HEK293 (cell line): Measurements from ENCODE around the gene ZNF578.
"Not testable (repeated sequence)": the region's sequence is repeated elsewhere in the genome, so short reads cannot be mapped to it uniquely, and the experiment has no call there.

Experiments
- CTCF ChIA-PET: fragments of 350-600 bp; formaldehyde crosslinking; extraction: SDS; loops from one replicate; lab custom pipeline; 2021; ENCODE audit warnings: antibody characterized with exemption; lab: Yijun Ruan, JAX
- POLR2A ChIA-PET: fragments of 300-600 bp; formaldehyde crosslinking; extraction: SDS; loops from one replicate; lab custom pipeline; 2020; ENCODE audit warnings: antibody characterized with exemption, inconsistent platforms; lab: Yijun Ruan, JAX
- H3K27ac ChIP-seq: fragments of 200-500 bp; sonication (Bioruptor generic); 2 replicates; pipeline ENCODE4 v1.5.1; 2014; ENCODE audit warnings: low read depth, low read length, control low read depth, inconsistent platforms; ENCODE audit errors: extremely low read depth
- H3K36me3 ChIP-seq, 2 experiments: fragments of 200-500 bp in 1 of 2; sonication (Bioruptor generic) in 1 of 2; 1 replicate in 1 of 2; 2 replicates in 1 of 2; pipeline ENCODE4 v1.5.1; 2014 to 2017; ENCODE audit warnings: inconsistent platforms in 2 of 2, low read length in 2 of 2; ENCODE audit not compliant: control insufficient read depth in 2 of 2, insufficient read depth in 1 of 2
- H3K4me1 ChIP-seq: fragments of 200-500 bp; sonication (Bioruptor generic); 2 replicates; pipeline ENCODE4 v1.5.1; 2014; ENCODE audit warnings: mild to moderate bottlenecking, low read length, inconsistent platforms; ENCODE audit not compliant: control insufficient read depth, insufficient read depth
- H3K4me3 ChIP-seq: 2 replicates; pipeline ENCODE4 v1.5.1; 2011; ENCODE audit warnings: low read depth, mild to moderate bottlenecking, control low read depth, low read length, moderate library complexity
- H3K9me3 ChIP-seq: fragments of 200-500 bp; sonication (Bioruptor generic); 2 replicates; pipeline ENCODE4 v1.5.1; 2014; ENCODE audit warnings: low read depth, low read length, inconsistent platforms; ENCODE audit not compliant: control insufficient read depth, insufficient read depth
- INSM2 ChIP-seq: fragments of 450-650 bp; formaldehyde crosslinking; IDR thresholded peaks from 2 replicates; pipeline ENCODE4 v1.5.1; 2016; ENCODE audit warnings: missing biosample characterization, missing genetic modification characterization
- KLF1 ChIP-seq: fragments of 450-650 bp; formaldehyde crosslinking; IDR thresholded peaks from 2 replicates; pipeline ENCODE4 v1.5.1; 2016; ENCODE audit warnings: missing biosample characterization, missing genetic modification characterization
- KLF16 ChIP-seq: fragments of 450-650 bp; formaldehyde crosslinking; IDR thresholded peaks from 2 replicates; pipeline ENCODE4 v1.5.1; 2017; ENCODE audit warnings: missing biosample characterization, missing genetic modification characterization
- KLF7 ChIP-seq: fragments of 450-650 bp; formaldehyde crosslinking; IDR thresholded peaks from 2 replicates; pipeline ENCODE4 v1.5.1; 2016; ENCODE audit warnings: missing biosample characterization, missing genetic modification characterization, borderline replicate concordance
- MYNN ChIP-seq: fragments of 450-650 bp; formaldehyde crosslinking; IDR thresholded peaks from 2 replicates; pipeline ENCODE4 v1.5.1; 2016; ENCODE audit warnings: missing biosample characterization, missing genetic modification characterization, borderline replicate concordance
- PRDM4 ChIP-seq: fragments of 450-650 bp; formaldehyde crosslinking; IDR thresholded peaks from 2 replicates; pipeline ENCODE4 v1.5.1; 2017; ENCODE audit warnings: missing biosample characterization, missing genetic modification characterization
- SCRT2 ChIP-seq: fragments of 450-650 bp; formaldehyde crosslinking; IDR thresholded peaks from 2 replicates; pipeline ENCODE4 v1.5.1; 2016; ENCODE audit warnings: missing biosample characterization, missing genetic modification characterization
- TCF7L2 ChIP-seq: IDR thresholded peaks from 2 replicates; pipeline ENCODE4 v1.6.1; 2011; ENCODE audit warnings: low read depth, mild to moderate bottlenecking, inconsistent platforms, low read length, moderate library complexity, borderline replicate concordance
- ZBTB21 ChIP-seq: fragments of 450-650 bp; formaldehyde crosslinking; IDR thresholded peaks from 2 replicates; pipeline ENCODE4 v1.5.1; 2017; ENCODE audit warnings: missing biosample characterization, missing genetic modification characterization
- ZBTB48 ChIP-seq: fragments of 450-650 bp; formaldehyde crosslinking; IDR thresholded peaks from 2 replicates; pipeline ENCODE4 v1.5.1; 2016; ENCODE audit warnings: missing biosample characterization, missing genetic modification characterization
- ZBTB49 ChIP-seq: fragments of 450-650 bp; formaldehyde crosslinking; IDR thresholded peaks from 2 replicates; pipeline ENCODE4 v1.5.1; 2016; ENCODE audit warnings: missing biosample characterization, missing genetic modification characterization, low read depth
- ZNF121 ChIP-seq: fragments of 450-650 bp; formaldehyde crosslinking; IDR thresholded peaks from 2 replicates; pipeline ENCODE4 v1.5.1; 2016; ENCODE audit warnings: missing biosample characterization, missing genetic modification characterization
- ZNF19 ChIP-seq: fragments of 450-650 bp; formaldehyde crosslinking; IDR thresholded peaks from 2 replicates; pipeline ENCODE4; 2016; ENCODE audit warnings: missing biosample characterization, missing genetic modification characterization, low read depth
- ZNF2 ChIP-seq: fragments of 450-650 bp; formaldehyde crosslinking; IDR thresholded peaks from 2 replicates; pipeline ENCODE4 v1.5.1; 2016; ENCODE audit warnings: missing biosample characterization, missing genetic modification characterization
- ZNF223 ChIP-seq: fragments of 450-650 bp; formaldehyde crosslinking; IDR thresholded peaks from 2 replicates; pipeline ENCODE4 v1.5.1; 2016; ENCODE audit warnings: missing biosample characterization, missing genetic modification characterization
- ZNF26 ChIP-seq: fragments of 450-650 bp; formaldehyde crosslinking; IDR thresholded peaks from 2 replicates; pipeline ENCODE4 v1.5.1; 2016; ENCODE audit warnings: missing biosample characterization, missing genetic modification characterization
- ZNF274 ChIP-seq, 2 experiments: fragments of 200-500 bp in 1 of 2; fragments of 450-650 bp in 1 of 2; sonication (Bioruptor generic) in 1 of 2; formaldehyde crosslinking in 1 of 2; IDR thresholded peaks; 2 replicates each; pipeline versions ENCODE4 v1.5.1 to v1.6.1; 2014 to 2016; ENCODE audit warnings: borderline replicate concordance in 1 of 2, inconsistent platforms in 1 of 2, low read length in 1 of 2, missing biosample characterization in 1 of 2, missing genetic modification characterization in 1 of 2
- ZNF341 ChIP-seq: fragments of 450-650 bp; formaldehyde crosslinking; IDR thresholded peaks from 2 replicates; pipeline ENCODE4; 2016; ENCODE audit warnings: low read depth, missing biosample characterization, missing genetic modification characterization
- ZNF391 ChIP-seq: fragments of 450-650 bp; formaldehyde crosslinking; IDR thresholded peaks from 2 replicates; pipeline ENCODE4 v1.5.1; 2016; ENCODE audit warnings: low read depth, missing biosample characterization, missing genetic modification characterization, borderline replicate concordance
- ZNF548 ChIP-seq: fragments of 450-650 bp; formaldehyde crosslinking; IDR thresholded peaks from 2 replicates; pipeline ENCODE4 v1.5.1; 2016; ENCODE audit warnings: missing biosample characterization, missing genetic modification characterization
- ZNF621 ChIP-seq: fragments of 450-650 bp; formaldehyde crosslinking; IDR thresholded peaks from 2 replicates; pipeline ENCODE4 v1.5.1; 2017; ENCODE audit warnings: missing biosample characterization, missing genetic modification characterization
- ZNF830 ChIP-seq: fragments of 450-650 bp; IDR thresholded peaks from 2 replicates; pipeline ENCODE4 v1.5.0; 2018; ENCODE audit warnings: missing biosample characterization, missing genetic modification characterization, low read depth, mild to moderate bottlenecking, moderate library complexity
- ZSCAN16 ChIP-seq: fragments of 450-650 bp; formaldehyde crosslinking; IDR thresholded peaks from 2 replicates; pipeline ENCODE4 v1.5.1; 2016; ENCODE audit warnings: missing biosample characterization, missing genetic modification characterization
- ZSCAN23 ChIP-seq: fragments of 450-650 bp; formaldehyde crosslinking; IDR thresholded peaks from 2 replicates; pipeline ENCODE4 v1.5.1; 2016; ENCODE audit warnings: missing biosample characterization, missing genetic modification characterization

The ZNF578 gene

GRCh38 chr19:52494518-52494917, 41.2 kb downstream of the ZNF578 start:
- ChIA-PET CTCF (no interaction called here), POLR2A (no interaction called here)
- no peak overlapping the region for H3K4me3 ChIP-seq
- H3K27ac ChIP-seq, result no peak overlapping the region
- TF ChIP-seq ZNF548 (tag by site-specific recombination), result no peak
- TF ChIP-seq ZBTB48 (tag by site-specific recombination), result no peak
- TF ChIP-seq ZBTB21 (tag by site-specific recombination), result no peak
- no peak for TF ChIP-seq ZNF830 (tag by site-specific recombination)
- TF ChIP-seq TCF7L2, result no peak
- no peak for TF ChIP-seq KLF16 (tag by site-specific recombination)
- no peak for TF ChIP-seq ZNF19 (tag by site-specific recombination)
- TF ChIP-seq PRDM4 (tag by site-specific recombination), result no peak
- TF ChIP-seq ZNF26, result no peak
- H3K9me3 ChIP-seq, result no peaks in the 10 kb centered on the region
- H3K36me3 ChIP-seq, result no peaks in the 10 kb centered on the region
- no peaks in the 10 kb centered on the region for H3K4me1 ChIP-seq

- Histone ChIP-seq H3K4me3 (no peak overlapping the region), H3K4me1 (no peaks in the 10 kb centered on the region), H3K27ac (no peak overlapping the region), H3K9me3 (no peaks in the 10 kb centered on the region), H3K36me3 (no peaks in the 10 kb centered on the region)
- TF ChIP-seq SCRT2 (tag by site-specific recombination), result no peak
- TF ChIP-seq KLF7 (tag by site-specific recombination), result no peak
- TF ChIP-seq ZNF341, result no peak
- no peak for TF ChIP-seq ZNF2
- TF ChIP-seq ZNF121 (tag by site-specific recombination), result no peak
- TF ChIP-seq KLF1, result no peak
- TF ChIP-seq MYNN (tag by site-specific recombination), result no peak
- TF ChIP-seq ZNF391 (tag by site-specific recombination), result no peak
- TF ChIP-seq ZNF223 (tag by site-specific recombination), result no peak
- no peak for TF ChIP-seq ZSCAN23 (tag by site-specific recombination)
- TF ChIP-seq ZNF621 (tag by site-specific recombination), result no peak
- no peak for TF ChIP-seq ZBTB49
- no peak for TF ChIP-seq ZNF274 (IDR thresholded peaks at IDR 0.05; ENCODE audit: low read length)
- TF ChIP-seq ZNF274 (tag by site-specific recombination; IDR thresholded peaks at IDR 0.05; ENCODE audit: borderline replicate concordance), result no peak
- TF ChIP-seq ZSCAN16, result no peak
- TF ChIP-seq INSM2, result no peak
- ChIA-PET CTCF (no interaction called here), POLR2A (no interaction called here)
Observed at GRCh38 chr19:52498571-52498970, 45.2 kb downstream of the ZNF578 start.

GRCh38 chr19:52500474-52500873, 47.1 kb downstream of the ZNF578 start:
- H3K4me3 ChIP-seq, H3K27ac ChIP-seq, POLR2A ChIA-PET, H3K9me3 ChIP-seq, CTCF ChIA-PET, H3K4me1 ChIP-seq, H3K36me3 ChIP-seq: not testable (repeated sequence)

GRCh38 chr19:52500991-52501390, 47.6 kb downstream of the ZNF578 start:
- H3K27ac ChIP-seq, CTCF ChIA-PET, H3K4me3 ChIP-seq, H3K9me3 ChIP-seq, POLR2A ChIA-PET, H3K4me1 ChIP-seq, H3K36me3 ChIP-seq: not testable (repeated sequence)
